Measurements from ENCODE around the gene CORIN. TPM values are rescaled to one million over a fixed set of nuclear protein-coding genes. Genes with fewer than 3 reads are reported as not detected.

CORIN gene
- total and polyA plus RNA-seq, 2 of the 13 experiments (the other 11 are each of a cell fraction or from before 2014, with no cell fraction given): 0.84 to 1.2 TPM

GRCh38 chr4:47647029-47647428 lies 190.8 kb downstream of the CORIN start:
- CTCF ChIA-PET (ENCODE audit: low intra/inter-chr PET ratio, low total read pairs): no interaction called here
- Histone ChIP-seq H4K20me1 (ENCODE audit: insufficient read depth, low read length) (no peaks in the 10 kb centered on the region), H2AFZ (ENCODE audit: low read length) (no peak overlapping the region), H3K4me3 (replicated peaks in 1 of 3; ENCODE audit: insufficient read depth in 1 of 3, low read depth in 2 of 3, low read length in 3 of 3) (no peak overlapping the region), H3K27me3 (ENCODE audit: control insufficient read depth in 1 of 2, insufficient read depth in 2 of 2, low read length in 2 of 2) (no peaks in the 10 kb centered on the region; a peak in 1 of 5 replicates), H3K4me2 (ENCODE audit: low read depth, low read length) (no peak overlapping the region), H3K79me2 (ENCODE audit: insufficient read depth, low read length) (no peaks in the 10 kb centered on the region), H3K27ac (ENCODE audit: extremely low read length, insufficient read depth, low read length) (no peak overlapping the region), H3K36me3 (replicated peaks in 1 of 2; ENCODE audit: control insufficient read depth in 1 of 2, insufficient read depth in 2 of 2, low read length in 2 of 2) (no peaks in the 10 kb centered on the region), H3K9me3 (ENCODE audit: low read length) (no peaks in the 10 kb centered on the region), H3K4me1 (ENCODE audit: insufficient read depth, low read length) (no peaks in the 10 kb centered on the region), H3K9ac (ENCODE audit: insufficient read depth, low read depth, low read length) (no peak overlapping the region)
- BruUV-seq (replicated peaks): no TSS peak
- no peak for DNase-seq (ENCODE audit: low spot score)
- no peak for ATAC-seq
- in situ Hi-C loops (cut with HindIII; ENCODE audit: extremely low pct_ligation_motif_present, low pct_unique_long_range_greater_than_20kb): no loop called here
- intact Hi-C loops (cut with micrococcal nuclease; ENCODE audit: unreplicated experiment): no loop called here
- no peak for FAIRE-seq
- POLR2A ChIA-PET: no interaction called here
- 34% methylated on average over 3 of the region's 3 CpGs for WGBS (ENCODE audit: low lambda C conversion rate)
- TF ChIP-seq SETDB1 (CRISPR knock-in tag; IDR thresholded peaks at IDR 0.05; ENCODE audit: borderline replicate concordance) (no peak), ZNF230 (CRISPR knock-in tag; IDR thresholded peaks at IDR 0.05) (no peak), ZNF687 (CRISPR knock-in tag; IDR thresholded peaks at IDR 0.05) (no peak), ZBTB3 (CRISPR knock-in tag; IDR thresholded peaks at IDR 0.05; ENCODE audit: borderline replicate concordance, low read depth) (no peak), HNRNPUL1 (IDR thresholded peaks at IDR 0.05; ENCODE audit: low read depth, low read length) (no peak), ZNF460 (CRISPR knock-in tag; IDR thresholded peaks at IDR 0.05; ENCODE audit: borderline replicate concordance) (no peak), ZNF234 (CRISPR knock-in tag; conservative IDR thresholded peaks at IDR 0.05) (no peak), ZNF652 (CRISPR knock-in tag; IDR thresholded peaks at IDR 0.05; ENCODE audit: borderline replicate concordance, low read depth) (no peak), HOMEZ (CRISPR knock-in tag; IDR thresholded peaks at IDR 0.05; ENCODE audit: low read depth) (no peak), SMAD9 (CRISPR knock-in tag; IDR thresholded peaks at IDR 0.05) (no peak), HOXA3 (CRISPR knock-in tag; IDR thresholded peaks at IDR 0.05) (no peak), HMG20B (CRISPR knock-in tag; conservative IDR thresholded peaks at IDR 0.05) (no peak), ATF5 (CRISPR knock-in tag; IDR thresholded peaks at IDR 0.05; ENCODE audit: low read depth) (no peak), ZNF468 (CRISPR knock-in tag; IDR thresholded peaks at IDR 0.05) (no peak), ZFP1 (CRISPR knock-in tag; IDR thresholded peaks at IDR 0.05) (no peak), NKX3-1 (CRISPR knock-in tag; IDR thresholded peaks at IDR 0.05) (no peak), CHD4 (IDR thresholded peaks at IDR 0.05; ENCODE audit: borderline replicate concordance, low read length) (no peak)
- TF ChIP-seq, protein P1, sequence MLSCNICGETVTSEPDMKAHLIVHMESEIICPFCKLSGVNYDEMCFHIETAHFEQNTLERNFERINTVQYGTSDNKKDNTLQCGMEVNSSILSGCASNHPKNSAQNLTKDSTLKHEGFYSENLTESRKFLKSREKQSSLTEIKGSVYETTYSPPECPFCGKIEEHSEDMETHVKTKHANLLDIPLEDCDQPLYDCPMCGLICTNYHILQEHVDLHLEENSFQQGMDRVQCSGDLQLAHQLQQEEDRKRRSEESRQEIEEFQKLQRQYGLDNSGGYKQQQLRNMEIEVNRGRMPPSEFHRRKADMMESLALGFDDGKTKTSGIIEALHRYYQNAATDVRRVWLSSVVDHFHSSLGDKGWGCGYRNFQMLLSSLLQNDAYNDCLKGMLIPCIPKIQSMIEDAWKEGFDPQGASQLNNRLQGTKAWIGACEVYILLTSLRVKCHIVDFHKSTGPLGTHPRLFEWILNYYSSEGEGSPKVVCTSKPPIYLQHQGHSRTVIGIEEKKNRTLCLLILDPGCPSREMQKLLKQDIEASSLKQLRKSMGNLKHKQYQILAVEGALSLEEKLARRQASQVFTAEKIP (CRISPR knock-in tag; IDR thresholded peaks at IDR 0.05; ENCODE audit: borderline replicate concordance): no peak
- TF ChIP-seq, protein P2, sequence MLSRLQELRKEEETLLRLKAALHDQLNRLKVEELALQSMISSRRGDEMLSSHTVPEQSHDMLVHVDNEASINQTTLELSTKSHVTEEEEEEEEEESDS (CRISPR knock-in tag; IDR thresholded peaks at IDR 0.05; ENCODE audit: borderline replicate concordance): no peak

Measured in HepG2 (cell line).